Hepatocyte (in vitro differentiated cells): ENCODE results near the gene DRG2.

Experiments
- CTCF ChIP-seq: fragments of 200-600 bp; sonication (generic); IDR thresholded peaks from 2 replicates; pipeline ENCODE4 v1.5.1; 2016; ENCODE audit warnings: antibody characterized with exemption, mild to moderate bottlenecking; ENCODE audit not compliant: poor library complexity
- EZH2phosphoT487 ChIP-seq: fragments of 200-600 bp; sonication (generic); IDR thresholded peaks from one replicate; pipeline ENCODE4 v1.6.1; 2018; ENCODE audit warnings: antibody characterized with exemption, mild to moderate bottlenecking, low read depth, moderate library complexity; ENCODE audit not compliant: unreplicated experiment, severe bottlenecking

- TF ChIP-seq CTCF: no peak
- TF ChIP-seq EZH2phosphoT487: no peak
Observed at GRCh38 chr17:18084256-18084655, 3.5 kb upstream of the DRG2 start.
